Measurements from ENCODE around the gene POF1B.

POF1B gene

DNA sequence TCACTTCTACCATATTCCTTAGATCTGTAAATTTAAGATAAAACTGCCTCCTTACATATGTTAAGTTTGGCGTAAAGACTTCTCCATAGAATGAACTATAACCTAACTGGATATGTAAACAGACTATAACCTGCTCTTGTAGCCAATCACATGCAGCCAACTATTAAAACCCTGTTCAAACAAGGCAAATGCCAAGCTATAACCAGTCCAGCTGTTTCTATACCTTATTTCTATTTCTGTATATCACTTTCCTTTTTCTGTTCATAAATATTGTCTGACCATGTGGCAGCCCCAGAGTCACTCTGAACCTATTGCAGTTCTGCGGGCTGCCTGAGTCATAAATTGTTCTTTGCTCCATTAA lies 12.4 kb upstream of the POF1B start:
- Histone ChIP-seq H3K9me3 (ENCODE audit: insufficient read depth, low read depth, low read length) (no peaks in the 10 kb centered on the region), H2AFZ (ENCODE audit: low read length) (no peak overlapping the region), H3K27me3 (ENCODE audit: insufficient read depth, low read length, poor library complexity, severe bottlenecking) (no peaks in the 10 kb centered on the region), H3K9me2 (replicated peaks; ENCODE audit: low read depth, low read length) (no peaks in the 10 kb centered on the region), H3F3A (ENCODE audit: low read depth) (no peaks in the 10 kb centered on the region), H4K20me1 (ENCODE audit: insufficient read depth, low read length, poor library complexity, severe bottlenecking) (no peaks in the 10 kb centered on the region), H3K4me2 (ENCODE audit: low read depth, low read length, poor library complexity, severe bottlenecking) (no peak overlapping the region), H3K4me1 (ENCODE audit: insufficient read depth, low read length, poor library complexity, severe bottlenecking) (no peaks in the 10 kb centered on the region), H3K9ac (ENCODE audit: low read depth, low read length, poor library complexity, severe bottlenecking) (no peak overlapping the region), H3K36me3 (ENCODE audit: insufficient read depth, low read length) (no peaks in the 10 kb centered on the region), H3K79me2 (ENCODE audit: insufficient read depth, low read length) (no peaks in the 10 kb centered on the region), H3K4me3 (ENCODE audit: low read length, poor library complexity, severe bottlenecking) (no peak overlapping the region)
- TF ChIP-seq, protein P1, sequence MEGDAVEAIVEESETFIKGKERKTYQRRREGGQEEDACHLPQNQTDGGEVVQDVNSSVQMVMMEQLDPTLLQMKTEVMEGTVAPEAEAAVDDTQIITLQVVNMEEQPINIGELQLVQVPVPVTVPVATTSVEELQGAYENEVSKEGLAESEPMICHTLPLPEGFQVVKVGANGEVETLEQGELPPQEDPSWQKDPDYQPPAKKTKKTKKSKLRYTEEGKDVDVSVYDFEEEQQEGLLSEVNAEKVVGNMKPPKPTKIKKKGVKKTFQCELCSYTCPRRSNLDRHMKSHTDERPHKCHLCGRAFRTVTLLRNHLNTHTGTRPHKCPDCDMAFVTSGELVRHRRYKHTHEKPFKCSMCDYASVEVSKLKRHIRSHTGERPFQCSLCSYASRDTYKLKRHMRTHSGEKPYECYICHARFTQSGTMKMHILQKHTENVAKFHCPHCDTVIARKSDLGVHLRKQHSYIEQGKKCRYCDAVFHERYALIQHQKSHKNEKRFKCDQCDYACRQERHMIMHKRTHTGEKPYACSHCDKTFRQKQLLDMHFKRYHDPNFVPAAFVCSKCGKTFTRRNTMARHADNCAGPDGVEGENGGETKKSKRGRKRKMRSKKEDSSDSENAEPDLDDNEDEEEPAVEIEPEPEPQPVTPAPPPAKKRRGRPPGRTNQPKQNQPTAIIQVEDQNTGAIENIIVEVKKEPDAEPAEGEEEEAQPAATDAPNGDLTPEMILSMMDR (conservative IDR thresholded peaks at IDR 0.05; ENCODE audit: low read length), result no peak
- TF ChIP-seq EZH2phosphoT487 (IDR thresholded peaks at IDR 0.05; ENCODE audit: borderline replicate concordance), result no peak

DNA sequence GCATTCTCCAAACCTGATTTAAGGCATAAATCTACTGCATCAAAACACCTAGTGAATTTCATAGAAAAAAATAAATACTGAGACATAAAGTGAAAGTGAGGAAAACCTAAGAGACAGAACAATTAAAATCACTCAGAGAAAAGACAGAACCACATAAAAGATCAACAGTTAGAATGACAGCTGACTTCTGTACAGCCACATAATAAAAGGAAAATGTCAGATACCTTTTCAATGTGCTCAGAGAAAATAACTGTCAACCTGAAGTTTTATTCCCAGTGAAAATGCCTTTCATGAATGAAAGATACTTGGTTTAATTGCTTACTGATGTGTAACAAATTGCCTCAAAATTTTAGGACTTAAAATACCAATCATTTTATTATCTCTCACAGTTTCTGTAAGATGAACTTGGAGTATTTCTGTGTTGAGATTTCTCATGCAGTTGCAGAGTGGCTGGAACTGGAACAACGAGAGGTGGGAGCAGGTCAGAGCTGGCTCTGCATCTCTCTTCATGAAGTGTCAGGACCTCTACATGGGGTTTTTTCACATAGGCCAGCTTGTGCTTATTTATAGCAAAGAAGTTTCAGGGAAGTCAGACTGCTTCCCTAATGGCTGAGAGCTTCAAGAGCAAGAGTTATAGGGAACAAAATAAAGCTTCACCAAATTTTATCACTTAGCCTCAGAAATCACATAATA lies 11.9 kb upstream of the POF1B start:
- Histone ChIP-seq H3K4me1 (ENCODE audit: insufficient read depth, low read length, poor library complexity, severe bottlenecking) (no peaks in the 10 kb centered on the region), H3K4me3 (ENCODE audit: low read length, poor library complexity, severe bottlenecking) (no peak overlapping the region), H3K9ac (ENCODE audit: low read depth, low read length, poor library complexity, severe bottlenecking) (no peak overlapping the region), H3K27me3 (ENCODE audit: insufficient read depth, low read length, poor library complexity, severe bottlenecking) (no peaks in the 10 kb centered on the region), H3F3A (ENCODE audit: low read depth) (no peaks in the 10 kb centered on the region), H3K4me2 (ENCODE audit: low read depth, low read length, poor library complexity, severe bottlenecking) (no peak overlapping the region), H2AFZ (ENCODE audit: low read length) (no peak overlapping the region), H3K9me3 (ENCODE audit: insufficient read depth, low read depth, low read length) (no peaks in the 10 kb centered on the region), H3K36me3 (ENCODE audit: insufficient read depth, low read length) (no peaks in the 10 kb centered on the region), H3K79me2 (ENCODE audit: insufficient read depth, low read length) (no peaks in the 10 kb centered on the region), H3K9me2 (replicated peaks; ENCODE audit: low read depth, low read length) (no peaks in the 10 kb centered on the region), H4K20me1 (ENCODE audit: insufficient read depth, low read length, poor library complexity, severe bottlenecking) (no peaks in the 10 kb centered on the region)
- TF ChIP-seq, protein P1 (conservative IDR thresholded peaks at IDR 0.05; ENCODE audit: low read length), result no peak
- no peak for TF ChIP-seq EZH2phosphoT487 (IDR thresholded peaks at IDR 0.05; ENCODE audit: borderline replicate concordance)

DNA sequence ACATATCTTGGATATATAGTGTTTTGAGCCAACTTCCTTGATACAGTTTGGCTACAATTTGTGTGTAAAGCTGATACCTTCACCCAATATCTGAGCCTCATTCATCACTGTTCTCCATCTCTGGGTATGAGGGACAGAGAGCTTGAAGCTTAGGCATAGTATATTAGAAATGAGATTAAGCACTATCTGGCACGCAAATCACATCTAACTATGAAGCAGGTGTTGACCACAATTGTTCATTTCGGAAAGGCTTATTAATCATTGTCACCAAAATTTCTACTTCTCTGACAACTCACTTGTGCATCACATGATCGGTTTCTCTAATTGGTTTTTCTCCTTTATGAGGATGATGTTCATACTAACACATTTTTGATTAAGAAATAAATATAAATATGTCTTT lies 2.1 kb upstream of the POF1B start:
- TF ChIP-seq EZH2phosphoT487 (IDR thresholded peaks at IDR 0.05; ENCODE audit: borderline replicate concordance), result no peak
- TF ChIP-seq, protein P1 (conservative IDR thresholded peaks at IDR 0.05; ENCODE audit: low read length), result no peak
- no peaks in the 10 kb centered on the region for H3K27me3 ChIP-seq (ENCODE audit: insufficient read depth, low read length, poor library complexity, severe bottlenecking)
- H3K9me2 ChIP-seq (replicated peaks; ENCODE audit: low read depth, low read length), result no peaks in the 10 kb centered on the region
- no peaks in the 10 kb centered on the region for H3K36me3 ChIP-seq (ENCODE audit: insufficient read depth, low read length)
- H3K9me3 ChIP-seq (ENCODE audit: insufficient read depth, low read depth, low read length), result no peaks in the 10 kb centered on the region
- H4K20me1 ChIP-seq (ENCODE audit: insufficient read depth, low read length, poor library complexity, severe bottlenecking), result no peaks in the 10 kb centered on the region
- H3K79me2 ChIP-seq (ENCODE audit: insufficient read depth, low read length), result no peaks in the 10 kb centered on the region
- no peak overlapping the region for H3K4me3 ChIP-seq (ENCODE audit: low read length, poor library complexity, severe bottlenecking)
- H2AFZ ChIP-seq (ENCODE audit: low read length), result no peak overlapping the region
- no peaks in the 10 kb centered on the region for H3F3A ChIP-seq (ENCODE audit: low read depth)
- no peaks in the 10 kb centered on the region for H3K4me1 ChIP-seq (ENCODE audit: insufficient read depth, low read length, poor library complexity, severe bottlenecking)
- H3K9ac ChIP-seq (ENCODE audit: low read depth, low read length, poor library complexity, severe bottlenecking), result no peak overlapping the region
- H3K4me2 ChIP-seq (ENCODE audit: low read depth, low read length, poor library complexity, severe bottlenecking), result no peak overlapping the region

All from Loucy (cell line).